Parathyroid adenoma (tissue), 2 donors: Measurements from ENCODE around the gene ARHGAP35.
"Not testable (repeated sequence)": the region's sequence is repeated elsewhere in the genome, so short reads cannot be mapped to it uniquely, and the experiment has no call there.

Source experiments
- H2AFZ ChIP-seq: fragments of 300-600 bp; sonication (generic); one replicate; pipeline ENCODE4 v1.7.0; 2017; ENCODE audit warnings: antibody characterized with exemption, mild to moderate bottlenecking
- H3K27ac ChIP-seq: fragments of 300-600 bp; sonication (generic); one replicate; pipeline ENCODE4 v1.7.0; 2017
- H3K27me3 ChIP-seq: fragments of 300-600 bp; sonication (generic); one replicate; pipeline ENCODE4 v1.7.0; 2017; ENCODE audit warnings: low read length; ENCODE audit not compliant: control insufficient read depth, insufficient read depth
- H3K36me3 ChIP-seq: fragments of 300-600 bp; sonication (generic); one replicate; pipeline ENCODE4 v1.7.0; 2017; ENCODE audit warnings: low read length; ENCODE audit not compliant: control insufficient read depth, insufficient read depth
- H3K4me1 ChIP-seq: fragments of 300-600 bp; sonication (generic); one replicate; pipeline ENCODE4 v1.7.0; 2017; ENCODE audit warnings: control low read depth
- H3K4me2 ChIP-seq: fragments of 300-600 bp; sonication (generic); one replicate; pipeline ENCODE4 v1.7.0; 2017; ENCODE audit warnings: low read length
- H3K4me3 ChIP-seq: fragments of 300-600 bp; sonication (generic); one replicate; pipeline ENCODE4 v1.7.0; 2017; ENCODE audit warnings: low read depth, low read length
- H3K79me2 ChIP-seq: fragments of 300-600 bp; sonication (generic); one replicate; pipeline ENCODE4 v1.7.0; 2017; ENCODE audit warnings: control low read depth
- H3K9ac ChIP-seq: fragments of 300-600 bp; sonication (generic); one replicate; pipeline ENCODE4 v1.7.0; 2017; ENCODE audit warnings: mild to moderate bottlenecking
- H3K9me3 ChIP-seq: fragments of 300-600 bp; sonication (generic); one replicate; pipeline ENCODE4 v1.7.0; 2017; ENCODE audit warnings: low read length; ENCODE audit not compliant: control insufficient read depth
- TF ChIP-seq, protein P1 (sequence below): fragments of 300-600 bp; sonication (generic); IDR thresholded peaks from one replicate; pipeline ENCODE4 v1.7.0; 2017; ENCODE audit warnings: antibody characterized with exemption, mild to moderate bottlenecking
- donor health status: primary hyperparathyroidism.

Gene ARHGAP35

DNA sequence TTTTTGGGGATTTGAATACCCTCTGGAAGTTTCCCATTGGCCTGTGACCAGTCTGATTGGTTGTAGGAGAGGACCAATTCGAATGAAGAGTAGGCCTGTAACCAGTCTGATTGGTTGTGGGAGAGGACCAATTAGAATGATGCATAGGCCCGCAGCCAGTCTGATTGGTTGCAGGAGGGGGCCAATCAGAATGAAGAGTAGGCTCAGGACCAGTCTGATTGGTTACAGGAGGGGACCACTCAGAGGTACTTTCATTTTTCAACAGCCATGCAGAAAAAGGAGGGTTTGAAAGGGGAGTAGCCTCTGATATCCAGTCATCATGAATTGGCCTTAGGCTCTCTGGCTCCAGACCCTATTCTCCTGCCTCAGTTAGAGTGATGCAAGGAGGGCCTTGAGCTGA lies 42.0 kb upstream of the ARHGAP35 start:
- Histone ChIP-seq H3K9me3 (no peaks in the 10 kb centered on the region), H3K4me1 (no peaks in the 10 kb centered on the region), H3K27me3 (no peaks in the 10 kb centered on the region), H3K9ac (no peak overlapping the region), H3K4me2 (no peak overlapping the region), H2AFZ (no peak overlapping the region), H3K36me3 (no peaks in the 10 kb centered on the region), H3K79me2 (no peaks in the 10 kb centered on the region), H3K4me3 (no peak overlapping the region), H3K27ac (no peak overlapping the region)
- TF ChIP-seq, protein P1, sequence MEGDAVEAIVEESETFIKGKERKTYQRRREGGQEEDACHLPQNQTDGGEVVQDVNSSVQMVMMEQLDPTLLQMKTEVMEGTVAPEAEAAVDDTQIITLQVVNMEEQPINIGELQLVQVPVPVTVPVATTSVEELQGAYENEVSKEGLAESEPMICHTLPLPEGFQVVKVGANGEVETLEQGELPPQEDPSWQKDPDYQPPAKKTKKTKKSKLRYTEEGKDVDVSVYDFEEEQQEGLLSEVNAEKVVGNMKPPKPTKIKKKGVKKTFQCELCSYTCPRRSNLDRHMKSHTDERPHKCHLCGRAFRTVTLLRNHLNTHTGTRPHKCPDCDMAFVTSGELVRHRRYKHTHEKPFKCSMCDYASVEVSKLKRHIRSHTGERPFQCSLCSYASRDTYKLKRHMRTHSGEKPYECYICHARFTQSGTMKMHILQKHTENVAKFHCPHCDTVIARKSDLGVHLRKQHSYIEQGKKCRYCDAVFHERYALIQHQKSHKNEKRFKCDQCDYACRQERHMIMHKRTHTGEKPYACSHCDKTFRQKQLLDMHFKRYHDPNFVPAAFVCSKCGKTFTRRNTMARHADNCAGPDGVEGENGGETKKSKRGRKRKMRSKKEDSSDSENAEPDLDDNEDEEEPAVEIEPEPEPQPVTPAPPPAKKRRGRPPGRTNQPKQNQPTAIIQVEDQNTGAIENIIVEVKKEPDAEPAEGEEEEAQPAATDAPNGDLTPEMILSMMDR = no peak

DNA sequence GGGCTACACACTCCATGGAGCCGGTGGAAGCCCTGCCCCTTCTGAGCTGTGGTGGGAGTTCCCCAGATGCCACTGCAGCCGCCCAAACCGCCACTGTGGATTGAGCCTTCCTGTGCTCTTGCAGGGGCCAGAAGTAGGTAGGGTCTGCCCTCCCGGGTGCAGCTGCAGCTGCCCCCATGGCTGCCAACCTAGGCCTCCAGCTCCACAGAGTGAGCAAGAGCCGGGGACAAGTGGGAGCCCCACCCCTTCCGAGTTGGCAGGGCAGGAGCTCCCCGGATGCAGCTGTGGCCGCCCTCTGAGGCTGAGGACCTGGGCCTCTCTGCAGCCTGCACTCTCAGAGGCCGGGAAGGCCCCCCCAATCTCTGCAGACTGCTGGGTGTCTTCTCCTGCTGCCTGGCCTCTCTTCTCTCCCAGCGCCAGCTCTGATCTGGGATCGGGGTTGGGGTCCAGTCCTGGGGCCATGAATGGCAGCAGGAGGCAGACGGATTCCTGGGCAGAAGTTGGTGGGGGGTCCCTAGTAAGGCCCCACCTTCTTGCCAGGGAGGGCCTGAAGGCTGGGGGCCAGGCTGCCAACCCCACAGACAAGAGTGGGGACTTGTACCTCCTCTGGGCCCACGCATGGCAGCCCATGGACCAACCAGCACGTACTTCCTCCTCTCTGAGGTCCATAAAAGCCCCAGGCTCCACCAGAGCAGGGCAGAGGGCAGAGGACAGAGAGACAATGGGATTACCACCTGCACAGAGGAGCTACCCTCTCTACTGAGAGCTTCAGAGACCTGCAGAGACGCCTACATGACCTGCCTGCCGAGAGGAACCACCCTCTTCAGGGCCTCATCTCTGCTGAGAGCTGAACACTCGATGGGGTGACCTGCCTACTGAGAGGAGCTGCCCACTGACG lies 39.0 kb upstream of the ARHGAP35 start:
- no peak overlapping the region for H3K4me2 ChIP-seq
- no peak overlapping the region for H2AFZ ChIP-seq
- TF ChIP-seq, protein P1 = no peak
- H3K79me2 ChIP-seq = no peaks in the 10 kb centered on the region
- no peaks in the 10 kb centered on the region for H3K4me1 ChIP-seq
- H3K27ac ChIP-seq = no peak overlapping the region
- H3K27me3 ChIP-seq = no peaks in the 10 kb centered on the region
- H3K4me3 ChIP-seq = no peak overlapping the region
- H3K9me3 ChIP-seq = no peaks in the 10 kb centered on the region
- H3K36me3 ChIP-seq = no peaks in the 10 kb centered on the region
- no peak overlapping the region for H3K9ac ChIP-seq

GRCh38 chr19:46822410-46822787 lies 38.4 kb upstream of the ARHGAP35 start:
- H3K79me2 ChIP-seq, H3K4me2 ChIP-seq, H3K4me3 ChIP-seq, H3K36me3 ChIP-seq, H3K9me3 ChIP-seq, H2AFZ ChIP-seq, H3K27ac ChIP-seq, H3K9ac ChIP-seq, H3K27me3 ChIP-seq, H3K4me1 ChIP-seq: not testable (repeated sequence)

GRCh38 chr19:46823049-46823448 lies 37.7 kb upstream of the ARHGAP35 start:
- H3K4me3 ChIP-seq = no peak overlapping the region
- H3K79me2 ChIP-seq = no peaks in the 10 kb centered on the region
- H3K9ac ChIP-seq = no peak overlapping the region
- TF ChIP-seq, protein P1 = no peak
- no peaks in the 10 kb centered on the region for H3K9me3 ChIP-seq
- H3K36me3 ChIP-seq = no peaks in the 10 kb centered on the region
- no peak overlapping the region for H3K27ac ChIP-seq
- H3K4me1 ChIP-seq = no peaks in the 10 kb centered on the region
- H2AFZ ChIP-seq = no peak overlapping the region
- H3K4me2 ChIP-seq = no peak overlapping the region
- no peaks in the 10 kb centered on the region for H3K27me3 ChIP-seq

DNA sequence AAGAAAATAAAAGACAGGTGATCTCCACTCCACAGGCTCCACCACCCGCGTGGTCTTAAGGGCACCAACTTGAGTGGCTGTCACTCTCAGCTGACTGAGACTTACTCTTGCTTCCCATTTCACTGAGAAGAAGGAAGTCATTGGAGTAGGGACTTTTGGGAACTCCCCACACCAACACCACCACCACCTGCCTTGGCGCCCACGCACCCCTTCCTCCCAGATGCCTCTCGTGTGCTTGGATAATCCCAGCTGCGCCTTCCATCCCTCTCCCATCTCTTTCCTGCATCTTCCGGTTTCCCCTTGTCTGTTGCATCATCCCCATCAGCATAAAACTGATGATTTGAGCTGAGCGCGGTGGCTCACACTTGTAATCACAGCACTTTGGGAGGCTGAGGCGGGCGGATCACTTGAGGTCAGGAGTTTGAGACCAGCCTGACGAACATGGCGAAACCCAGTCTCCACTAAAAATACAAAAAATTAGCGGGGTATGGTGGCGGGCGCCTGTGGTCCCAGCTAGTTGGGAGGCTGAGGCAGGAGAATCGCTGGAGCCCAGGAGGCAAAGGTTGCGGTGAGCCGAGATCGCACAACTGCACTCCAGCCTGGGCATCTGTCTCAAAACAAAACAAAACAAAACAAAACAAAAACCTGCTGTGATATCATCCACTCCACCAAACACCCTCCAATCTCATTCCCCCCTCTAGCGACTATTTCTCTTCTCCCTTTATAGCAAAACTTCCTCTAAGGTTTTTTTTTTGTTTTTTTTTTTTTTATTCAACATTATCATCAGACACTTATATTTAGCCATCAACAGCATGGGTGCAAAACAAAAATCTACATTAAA lies 35.7 kb upstream of the ARHGAP35 start:
- H3K36me3 ChIP-seq = no peaks in the 10 kb centered on the region
- H3K4me2 ChIP-seq = no peak overlapping the region
- no peak overlapping the region for H3K4me3 ChIP-seq
- no peaks in the 10 kb centered on the region for H3K27me3 ChIP-seq
- H3K9ac ChIP-seq = no peak overlapping the region
- TF ChIP-seq, protein P1 = no peak
- no peaks in the 10 kb centered on the region for H3K79me2 ChIP-seq
- H3K4me1 ChIP-seq = no peaks in the 10 kb centered on the region
- H2AFZ ChIP-seq = no peak overlapping the region
- no peaks in the 10 kb centered on the region for H3K9me3 ChIP-seq
- no peak overlapping the region for H3K27ac ChIP-seq
